PC-9 (cell line): Measurements from ENCODE around the gene LRRC7.

ENCODE experiments used
- EZH2 ChIP-seq: fragments of 200-600 bp; sonication (generic); IDR thresholded peaks from 2 replicates; pipeline ENCODE4 v1.8.0; 2017; ENCODE audit warnings: antibody characterized with exemption, low read depth
- TF ChIP-seq, protein P1 (sequence below): fragments of 200-600 bp; sonication (generic); conservative IDR thresholded peaks from 2 replicates; pipeline ENCODE4 v1.6.1; 2017; ENCODE audit warnings: mixed run types, antibody characterized with exemption, mild to moderate bottlenecking, moderate library complexity

DNA sequence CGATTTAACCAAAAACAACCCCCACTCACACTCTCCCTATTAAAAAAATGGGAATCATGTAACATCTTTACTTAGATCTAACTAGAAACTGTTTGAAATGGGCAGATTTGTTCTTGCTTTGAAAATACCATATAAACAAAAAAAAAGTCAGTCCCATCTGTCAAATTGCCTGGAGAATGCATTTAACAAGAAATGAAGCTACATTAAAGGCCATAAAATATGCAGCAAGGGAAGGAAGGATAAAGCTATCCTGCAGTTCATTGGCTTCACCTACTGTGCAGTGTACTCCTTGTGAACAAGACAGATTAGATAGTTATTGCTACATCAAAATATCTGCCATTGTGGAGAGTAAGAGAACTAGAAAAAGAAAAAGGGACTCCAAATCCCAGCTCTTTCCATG is 160.5 kb downstream of the LRRC7 start:
- TF ChIP-seq, protein P1, sequence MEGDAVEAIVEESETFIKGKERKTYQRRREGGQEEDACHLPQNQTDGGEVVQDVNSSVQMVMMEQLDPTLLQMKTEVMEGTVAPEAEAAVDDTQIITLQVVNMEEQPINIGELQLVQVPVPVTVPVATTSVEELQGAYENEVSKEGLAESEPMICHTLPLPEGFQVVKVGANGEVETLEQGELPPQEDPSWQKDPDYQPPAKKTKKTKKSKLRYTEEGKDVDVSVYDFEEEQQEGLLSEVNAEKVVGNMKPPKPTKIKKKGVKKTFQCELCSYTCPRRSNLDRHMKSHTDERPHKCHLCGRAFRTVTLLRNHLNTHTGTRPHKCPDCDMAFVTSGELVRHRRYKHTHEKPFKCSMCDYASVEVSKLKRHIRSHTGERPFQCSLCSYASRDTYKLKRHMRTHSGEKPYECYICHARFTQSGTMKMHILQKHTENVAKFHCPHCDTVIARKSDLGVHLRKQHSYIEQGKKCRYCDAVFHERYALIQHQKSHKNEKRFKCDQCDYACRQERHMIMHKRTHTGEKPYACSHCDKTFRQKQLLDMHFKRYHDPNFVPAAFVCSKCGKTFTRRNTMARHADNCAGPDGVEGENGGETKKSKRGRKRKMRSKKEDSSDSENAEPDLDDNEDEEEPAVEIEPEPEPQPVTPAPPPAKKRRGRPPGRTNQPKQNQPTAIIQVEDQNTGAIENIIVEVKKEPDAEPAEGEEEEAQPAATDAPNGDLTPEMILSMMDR = no peak
- TF ChIP-seq EZH2 = no peak
